Activated naive CD4-positive, alpha-beta T cell (primary cell): ENCODE measurements around the gene DQX1.
A peak's percentile ranks its signal among the peaks of the same experiment; 100 is the strongest.
"Not testable (repeated sequence)": the region's sequence is repeated elsewhere in the genome, so short reads cannot be mapped to it uniquely, and the experiment has no call there.

ENCODE experiments used
- DNase-seq, 4 experiments: peaks; one replicate each; lab custom pipeline; 2025; lab: John Stamatoyannopoulos, UW

Gene DQX1

GRCh38 chr2:74496997-74497776 lies 28.8 kb downstream of the DQX1 start:
- DNase-seq: no peak

- DNase-seq: no peak
Measured at GRCh38 chr2:74495440-74495839, 30.6 kb downstream of the DQX1 start.

- no peak for DNase-seq
Measured at GRCh38 chr2:74493546-74493945, 32.5 kb downstream of the DQX1 start.

- DNase-seq: no peak
Measured at GRCh38 chr2:74491648-74492544, 34.1 kb downstream of the DQX1 start.

- DNase-seq: no peak
Measured at GRCh38 chr2:74489906-74490305, 36.1 kb downstream of the DQX1 start.

- no peak for DNase-seq
Measured at GRCh38 chr2:74488643-74489481, 37.2 kb downstream of the DQX1 start.

- no peak for DNase-seq
Measured at GRCh38 chr2:74486141-74486540, 39.9 kb downstream of the DQX1 start.

- not testable (repeated sequence) for DNase-seq
Measured at GRCh38 chr2:74483675-74484164, 42.3 kb downstream of the DQX1 start.

- DNase-seq: peak; percentile 80 to 86 (median 85)
Measured at GRCh38 chr2:74482801-74483674, 43.0 kb downstream of the DQX1 start, which contains the start of the genes CCDC142 and TTC31. TSS of gene CCDC142 (minus strand) at chr2:74482998. CDS start at chr2:74482837, 161 bp downstream. TSS of gene TTC31 (plus strand) at chr2:74483081. CDS start at chr2:74483096, 15 bp downstream.

- peak in 2 of 4 experiments; percentile 54 to 61 for DNase-seq
Measured at GRCh38 chr2:74481961-74482800, 43.9 kb downstream of the DQX1 start.

GRCh38 chr2:74481431-74481830 lies 44.6 kb downstream of the DQX1 start:
- DNase-seq: no peak

GRCh38 chr2:74474899-74475298 lies 51.1 kb downstream of the DQX1 start:
- no peak for DNase-seq

GRCh38 chr2:74474481-74474880 lies 51.5 kb downstream of the DQX1 start:
- no peak for DNase-seq

- DNase-seq: no peak
Measured at GRCh38 chr2:74472945-74473258, 53.1 kb downstream of the DQX1 start.

GRCh38 chr2:74472086-74472944 lies 53.7 kb downstream of the DQX1 start, which contains the start of gene MRPL53:
TSS of gene MRPL53 (minus strand) at chr2:74472680. CDS start at chr2:74472660, 20 bp downstream.
- peak; percentile 85 to 97 (median 95) for DNase-seq

- DNase-seq: no peak
Measured at GRCh38 chr2:74471332-74472065, 54.5 kb downstream of the DQX1 start.

GRCh38 chr2:74470742-74471141 lies 55.3 kb downstream of the DQX1 start:
- DNase-seq: not testable (repeated sequence)
